Body of pancreas (tissue), 4 donors: ENCODE measurements around the gene TBC1D9B. TPM values are rescaled to one million over a fixed set of nuclear protein-coding genes. Genes with fewer than 3 reads are reported as not detected.

Experiments
- ATAC-seq: fragments of 150-250 bp; one replicate; pipeline ENCODE4 v1.9.1; 2016
- DNase-seq, 4 donors: peaks; one replicate each; pipeline ENCODE4 v3.0.0-alpha.2; 2019
- H3K27ac ChIP-seq, 4 donors: fragments of 200-600 bp; sonication (generic); 1 replicate in 3 of 4; 2 replicates in 1 of 4; pipeline versions ENCODE4 v1.5.1 to v1.6.1; 2016 to 2019; ENCODE audit warnings: mild to moderate bottlenecking in 1 of 4, mixed read lengths in 1 of 4, moderate library complexity in 1 of 4
- H3K27me3 ChIP-seq, 2 donors: fragments of 200-600 bp; sonication (generic); one replicate each; pipeline ENCODE4 v1.6.0; 2016; ENCODE audit warnings: mild to moderate bottlenecking in 1 of 2
- H3K36me3 ChIP-seq, 2 donors: fragments of 200-600 bp; sonication (generic); replicated peaks in 1 of 2; 2 replicates each; pipeline ENCODE4 v1.5.1; 2016; ENCODE audit warnings: low read depth in 2 of 2; ENCODE audit not compliant: insufficient read depth in 1 of 2
- H3K4me1 ChIP-seq: fragments of 200-600 bp; sonication (generic); one replicate; pipeline ENCODE4 v1.6.0; 2016
- H3K4me3 ChIP-seq, 2 donors: fragments of 200-600 bp; sonication (generic); 1 replicate in 1 of 2; 2 replicates in 1 of 2; pipeline ENCODE4 v1.5.1; 2016 to 2019
- H3K9me3 ChIP-seq, 3 donors: fragments of 200-600 bp; sonication (generic); 1 replicate in 2 of 3; 2 replicates in 1 of 3; pipeline ENCODE4 v1.5.1; 2016
- POLR2A ChIP-seq, 3 donors: fragments of 450-650 bp; IDR thresholded peaks; one replicate each; pipeline ENCODE4 v1.6.1; 2016; ENCODE audit warnings: antibody characterized with exemption in 3 of 3, mild to moderate bottlenecking in 2 of 3
- WGBS, 2 donors: methylation state at CpG; one replicate each; pipeline ENCODE4 v1.1.5; 2017; 5-methylcytosine and 5-hydroxymethylcytosine counted together
- intact Hi-C: fragments of 100-400 bp; cut with DNase I; formaldehyde crosslinking; loops from one replicate; pipeline ENCODE4 v1.15.1; 2023
- total RNA-seq, 2 donors: library from RNA; depleted of rRNA; stranded (reverse); fragments of >200 nt; gene quantifications; one replicate each; pipeline ENCODE4 v1.1.0, GENCODE V29; 2016
- TF ChIP-seq, protein P1 (sequence below), 7 experiments: fragments of 450-650 bp in 4 of 7; fragments of 200-600 bp in 3 of 7; sonication (generic) in 3 of 7; IDR thresholded peaks; one replicate each; pipeline ENCODE4 v1.5.1; 2016 to 2019; ENCODE audit warnings: antibody characterized with exemption in 7 of 7

TBC1D9B gene
- total RNA-seq, 2 donors from 2014 or later, result 69.8 to 121 TPM

DNA sequence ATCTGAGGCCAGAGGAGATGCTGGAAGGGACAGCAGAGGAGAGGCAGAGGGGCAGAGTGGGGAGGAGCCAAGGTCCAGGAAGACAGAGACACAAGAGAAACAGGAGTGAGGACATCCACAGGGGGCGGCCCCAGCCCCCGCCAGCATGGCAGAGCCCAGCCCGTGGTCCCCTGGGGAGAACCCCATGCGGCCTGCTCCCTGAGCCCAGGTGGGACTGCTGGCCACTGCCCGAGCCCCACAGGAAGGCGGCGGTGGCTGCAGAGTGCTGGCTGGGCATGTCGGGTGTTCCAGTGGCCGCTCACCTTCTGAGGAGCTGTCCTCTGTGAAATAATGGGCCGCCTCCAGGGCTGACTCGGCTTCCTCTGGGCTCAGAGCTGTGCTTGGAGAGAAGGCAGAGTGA lies 40.2 kb downstream of the TBC1D9B start:
- no peaks in the 10 kb centered on the region for H3K4me1 ChIP-seq
- intact Hi-C loops, result no loop called here

DNA sequence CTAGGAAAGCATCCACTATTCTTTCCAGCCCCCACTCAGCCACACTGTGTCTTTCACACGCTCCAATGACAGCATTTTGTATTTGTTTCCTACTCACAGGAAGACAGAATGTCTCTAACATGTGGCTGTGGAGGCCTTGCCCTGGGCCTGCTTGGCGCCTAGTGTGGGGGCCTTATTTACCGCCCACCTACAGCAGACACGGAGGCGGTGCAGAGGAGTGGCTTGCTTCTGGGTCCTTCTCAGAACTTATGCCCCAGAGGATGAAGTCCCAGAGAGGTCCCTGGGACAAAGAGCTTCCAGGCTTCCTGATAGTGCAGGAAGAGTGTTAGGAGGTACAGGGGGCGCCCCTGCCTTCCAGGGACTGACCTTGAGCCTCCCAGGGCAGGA lies 40.6 kb downstream of the TBC1D9B start:
- intact Hi-C loops, result no loop called here
- 86 to 87% methylated on average over 5 to 6 of the region's 6 CpGs for WGBS, 2 donors
- Histone ChIP-seq H3K4me3 (no peak overlapping the region), H3K27me3 (no peaks in the 10 kb centered on the region), H3K27ac (no peak overlapping the region), H3K36me3 (peaks cover 0 to 21% of the 10 kb centered on the region in 2 donors), H3K9me3 (no peaks in the 10 kb centered on the region), H3K4me1 (no peaks in the 10 kb centered on the region)
- TF ChIP-seq POLR2A (IDR thresholded peaks at IDR 0.05), result no peak
- TF ChIP-seq, protein P1, sequence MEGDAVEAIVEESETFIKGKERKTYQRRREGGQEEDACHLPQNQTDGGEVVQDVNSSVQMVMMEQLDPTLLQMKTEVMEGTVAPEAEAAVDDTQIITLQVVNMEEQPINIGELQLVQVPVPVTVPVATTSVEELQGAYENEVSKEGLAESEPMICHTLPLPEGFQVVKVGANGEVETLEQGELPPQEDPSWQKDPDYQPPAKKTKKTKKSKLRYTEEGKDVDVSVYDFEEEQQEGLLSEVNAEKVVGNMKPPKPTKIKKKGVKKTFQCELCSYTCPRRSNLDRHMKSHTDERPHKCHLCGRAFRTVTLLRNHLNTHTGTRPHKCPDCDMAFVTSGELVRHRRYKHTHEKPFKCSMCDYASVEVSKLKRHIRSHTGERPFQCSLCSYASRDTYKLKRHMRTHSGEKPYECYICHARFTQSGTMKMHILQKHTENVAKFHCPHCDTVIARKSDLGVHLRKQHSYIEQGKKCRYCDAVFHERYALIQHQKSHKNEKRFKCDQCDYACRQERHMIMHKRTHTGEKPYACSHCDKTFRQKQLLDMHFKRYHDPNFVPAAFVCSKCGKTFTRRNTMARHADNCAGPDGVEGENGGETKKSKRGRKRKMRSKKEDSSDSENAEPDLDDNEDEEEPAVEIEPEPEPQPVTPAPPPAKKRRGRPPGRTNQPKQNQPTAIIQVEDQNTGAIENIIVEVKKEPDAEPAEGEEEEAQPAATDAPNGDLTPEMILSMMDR (IDR thresholded peaks at IDR 0.05), result no peak
- DNase-seq, result no peak
- no peak for ATAC-seq

More for the DNA sequence above, 40.2 kb downstream of the TBC1D9B start:
- no peak for TF ChIP-seq POLR2A (IDR thresholded peaks at IDR 0.05)
- TF ChIP-seq, protein P1 (IDR thresholded peaks at IDR 0.05), result no peak
- Histone ChIP-seq H3K4me3 (no peak overlapping the region), H3K27me3 (no peaks in the 10 kb centered on the region), H3K27ac (no peak overlapping the region), H3K36me3 (peaks cover 2 to 25% of the 10 kb centered on the region in 2 donors), H3K9me3 (no peaks in the 10 kb centered on the region)
- 90 to 100% methylated on average over 1 to 11 of the region's 11 CpGs for WGBS, 2 donors
- no peak for DNase-seq
- ATAC-seq, result no peak

DNA sequence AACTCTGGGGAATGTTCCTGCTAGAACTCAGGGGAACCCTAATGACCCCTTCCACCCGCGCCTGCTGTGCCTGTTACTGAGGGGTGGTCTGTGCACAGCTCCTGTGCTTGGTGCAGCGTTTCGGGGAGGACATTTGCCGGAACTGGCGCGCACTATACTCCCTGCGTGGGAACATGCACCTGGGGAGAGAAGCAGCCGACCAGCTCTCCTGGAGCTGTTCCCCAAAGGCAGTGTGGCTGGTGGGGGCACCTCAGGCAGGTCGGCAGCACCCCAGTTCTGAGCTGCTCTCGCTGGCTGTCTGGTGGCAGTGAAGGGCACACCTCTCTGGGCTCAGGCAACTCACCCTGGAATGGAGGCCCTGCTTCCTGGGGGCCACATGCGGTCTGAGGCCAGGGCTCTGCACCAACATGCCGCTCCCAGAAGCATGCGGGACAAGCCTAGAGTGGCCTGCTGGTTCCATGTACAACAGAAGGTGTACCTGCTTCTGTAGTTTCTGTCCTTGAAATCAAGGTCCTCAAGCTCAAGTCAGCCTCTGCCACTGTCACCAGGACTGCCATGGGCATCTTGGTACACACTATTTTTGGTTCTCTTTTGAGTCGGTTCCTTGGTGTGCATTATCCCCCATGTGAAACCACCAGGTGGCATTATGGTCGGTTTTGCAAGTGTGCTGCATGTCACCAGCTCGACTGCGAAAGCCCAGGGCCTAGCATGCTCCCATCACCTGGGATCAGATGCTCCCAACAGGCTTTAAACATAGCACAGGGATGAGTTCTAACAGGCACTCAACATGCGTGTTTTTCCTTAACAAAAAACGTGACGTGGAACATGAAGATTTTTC lies 41.2 kb downstream of the TBC1D9B start:
- Histone ChIP-seq H3K9me3 (no peaks in the 10 kb centered on the region), H3K36me3 (peaks cover 0 to 21% of the 10 kb centered on the region in 2 donors), H3K4me1 (no peaks in the 10 kb centered on the region), H3K27ac (no peak overlapping the region), H3K27me3 (no peaks in the 10 kb centered on the region), H3K4me3 (no peak overlapping the region)
- TF ChIP-seq, protein P1 (IDR thresholded peaks at IDR 0.05), result no peak
- no peak for TF ChIP-seq POLR2A (IDR thresholded peaks at IDR 0.05)
- intact Hi-C loops, result no loop called here
- no peak for DNase-seq
- no peak for ATAC-seq
- WGBS, 2 donors, result 78 to 82% methylated on average over 18 to 21 of the region's 21 CpGs

DNA sequence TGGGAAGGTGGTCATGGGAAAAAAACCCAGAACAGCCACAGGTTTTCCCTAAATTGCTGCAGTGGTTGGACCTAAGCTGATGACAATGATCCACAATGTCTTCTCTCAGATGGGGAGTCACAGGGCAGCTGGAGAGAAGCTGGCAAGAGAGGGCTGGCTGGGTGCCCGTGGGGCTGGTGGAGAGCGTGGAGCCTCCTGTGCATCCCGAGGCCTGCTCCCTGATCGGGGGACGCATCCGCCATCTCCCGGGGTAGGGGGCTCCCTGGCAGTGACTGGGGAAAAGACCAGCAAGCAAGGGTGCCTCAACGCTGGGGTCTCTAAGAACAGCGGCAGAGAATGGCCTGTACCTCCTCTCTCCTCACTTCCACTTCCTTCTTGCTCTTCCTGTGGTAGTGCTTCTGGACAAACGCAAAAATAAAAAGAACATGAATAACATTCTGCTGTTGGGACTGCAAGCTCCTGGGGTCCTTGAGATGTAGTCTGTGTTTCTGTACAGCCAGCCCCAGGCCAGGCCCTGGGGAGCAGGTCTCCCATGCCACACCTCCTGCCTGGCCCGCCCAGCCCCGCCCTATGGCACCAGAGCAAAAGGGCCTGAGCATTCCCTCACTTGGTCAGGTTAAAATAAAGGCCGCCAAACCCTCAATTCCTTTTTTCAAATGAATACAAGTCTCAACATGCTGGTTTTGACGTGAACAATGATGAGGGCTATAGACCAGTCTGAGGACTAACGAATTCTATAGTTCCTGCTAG lies 42.0 kb downstream of the TBC1D9B start:
- Histone ChIP-seq H3K4me3 (no peak overlapping the region), H3K9me3 (no peaks in the 10 kb centered on the region), H3K4me1 (no peaks in the 10 kb centered on the region), H3K27me3 (no peaks in the 10 kb centered on the region), H3K27ac (no peak overlapping the region), H3K36me3 (peaks cover 0 to 19% of the 10 kb centered on the region in 2 donors)
- DNase-seq (no peak), ATAC-seq (no peak)
- TF ChIP-seq, protein P1 (IDR thresholded peaks at IDR 0.05), result no peak
- TF ChIP-seq POLR2A (IDR thresholded peaks at IDR 0.05), result no peak
- 87 to 91% methylated on average over 9 to 15 of the region's 15 CpGs for WGBS, 2 donors
- intact Hi-C loops, result no loop called here
